Forelimb muscle (tissue), 1 donor: Measurements from ENCODE around the gene FCRL1. TPM values are rescaled to one million over a fixed set of nuclear protein-coding genes. Genes with fewer than 3 reads are reported as not detected.

ENCODE experiments used
- DNase-seq: peaks from one replicate; pipeline ENCODE4 v3.0.0-alpha.2; 2013; ENCODE audit warnings: low read depth
- polyA plus RNA-seq: library from polyadenylated mRNA; unstranded; fragments of 120-200 nt; gene quantifications from one replicate; pipeline ENCODE4 v1.2.1, GENCODE V29; 2013; ENCODE audit not compliant: insufficient read length

The FCRL1 gene
- polyA plus RNA-seq, 1 donor: 0.25 TPM

DNA sequence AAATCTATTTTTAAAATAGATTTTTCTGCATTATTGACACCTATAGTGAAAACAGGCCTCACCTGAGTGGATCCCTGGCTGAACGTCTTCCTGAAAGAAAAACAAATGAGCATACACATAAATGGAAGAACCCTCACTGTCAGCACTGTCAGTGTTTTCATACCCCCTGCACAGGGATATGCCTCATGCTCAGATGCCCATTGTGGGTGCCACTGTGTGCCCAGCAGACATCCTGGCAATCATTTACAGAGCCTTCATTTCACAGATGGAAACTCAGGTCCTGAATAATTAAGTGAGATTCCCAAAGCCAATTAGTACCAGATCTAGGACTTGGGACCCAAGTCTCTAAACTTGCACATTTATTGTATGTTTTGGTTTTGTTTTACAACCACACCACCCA, 19.9 kb downstream of the FCRL1 start:
- no peak for DNase-seq

DNA sequence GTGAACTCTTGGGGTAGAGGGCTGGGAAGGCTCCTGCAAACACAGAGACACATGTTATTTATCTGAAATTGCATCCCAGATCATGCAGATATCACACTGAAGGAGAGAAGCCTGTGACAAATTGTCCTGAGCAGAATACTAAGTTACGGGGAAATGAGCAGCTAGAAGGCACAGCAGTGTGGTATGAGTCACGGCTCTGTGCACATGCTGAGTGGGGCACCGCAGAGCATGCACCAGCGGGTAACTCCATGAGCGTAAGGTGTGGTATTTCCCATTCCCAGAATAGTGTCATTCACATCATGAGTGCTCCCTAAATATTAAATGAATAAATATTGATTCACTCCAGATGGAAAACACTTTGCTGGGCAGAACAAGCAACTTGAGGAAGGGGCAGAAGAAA, 21.7 kb downstream of the FCRL1 start:
- DNase-seq: no peak

DNA sequence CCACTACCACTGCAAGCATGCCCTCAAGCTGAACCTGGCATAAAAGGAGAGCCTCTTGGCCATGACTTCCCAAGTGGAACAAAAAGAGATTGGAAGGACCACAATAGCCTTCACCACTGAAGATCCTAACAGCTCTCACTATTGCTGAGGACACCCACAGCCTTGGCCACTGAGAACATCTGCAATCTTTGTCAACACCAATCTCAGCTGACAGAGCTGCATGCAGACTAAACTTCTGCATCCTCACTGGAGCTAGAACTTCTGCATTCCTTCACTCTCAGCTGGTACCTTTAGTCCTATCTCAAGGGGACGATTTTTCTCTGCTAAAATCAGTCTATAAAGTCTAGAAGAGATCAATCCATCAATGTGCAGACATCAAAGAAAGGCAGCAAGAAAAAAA, 34.7 kb downstream of the FCRL1 start:
- no peak for DNase-seq

DNA sequence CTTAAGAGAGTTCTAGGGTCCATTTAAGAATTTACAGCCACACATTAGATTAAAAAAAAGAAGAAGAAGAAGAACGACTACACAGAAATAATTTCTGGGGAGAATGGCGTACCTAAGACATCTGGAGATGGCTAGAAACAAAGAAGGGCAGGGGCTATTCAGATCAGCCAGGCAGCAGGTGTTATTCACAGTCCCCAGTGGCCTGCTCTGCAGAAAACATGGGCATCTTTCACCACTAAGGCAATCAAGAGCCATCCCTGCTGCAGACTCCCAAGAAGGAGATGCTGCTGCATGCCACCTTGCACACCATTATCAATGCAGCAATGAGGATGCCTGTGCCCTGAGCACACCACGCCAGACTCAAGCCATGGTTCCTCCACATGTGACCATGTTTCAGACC, 35.1 kb downstream of the FCRL1 start:
- DNase-seq: no peak

DNA sequence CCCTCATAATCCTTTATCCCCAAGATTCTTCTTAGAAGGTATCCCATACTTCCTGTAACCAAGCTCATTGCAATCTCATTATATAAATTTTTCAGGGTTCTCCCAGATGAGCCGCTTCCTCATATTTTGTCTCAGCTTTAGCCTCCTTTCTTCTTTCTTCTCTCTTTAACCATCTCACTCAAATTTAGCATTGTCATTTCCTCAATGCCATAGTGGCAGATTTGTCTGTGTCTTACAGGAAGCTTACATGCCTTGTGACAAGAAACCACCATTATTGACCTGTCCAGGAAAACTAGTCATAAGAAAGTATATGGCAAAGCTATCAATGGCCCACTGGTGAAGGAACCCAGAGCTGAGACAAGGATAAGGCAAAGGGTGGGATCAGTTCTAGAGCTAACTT, 37.0 kb downstream of the FCRL1 start:
- no peak for DNase-seq

DNA sequence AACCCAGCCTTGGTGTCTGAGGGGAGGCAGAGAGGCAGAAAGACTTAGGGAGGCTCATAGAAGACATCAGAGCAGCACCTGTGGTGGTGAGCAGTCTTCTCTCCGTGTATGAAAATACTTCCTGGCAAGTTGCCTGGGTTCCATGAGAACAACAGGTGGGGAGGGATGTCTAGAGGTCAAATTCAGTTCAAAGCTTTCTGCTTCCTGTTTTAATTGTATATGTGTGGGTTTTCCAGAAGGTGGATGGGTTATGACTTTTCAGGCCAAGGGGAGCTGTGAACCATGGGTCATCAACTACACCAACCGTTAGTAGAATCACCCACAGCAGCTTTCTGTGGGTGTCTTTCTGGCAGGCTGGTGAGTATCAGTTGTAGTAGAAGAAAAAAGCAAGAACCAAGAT, 38.9 kb downstream of the FCRL1 start:
- no peak for DNase-seq

DNA sequence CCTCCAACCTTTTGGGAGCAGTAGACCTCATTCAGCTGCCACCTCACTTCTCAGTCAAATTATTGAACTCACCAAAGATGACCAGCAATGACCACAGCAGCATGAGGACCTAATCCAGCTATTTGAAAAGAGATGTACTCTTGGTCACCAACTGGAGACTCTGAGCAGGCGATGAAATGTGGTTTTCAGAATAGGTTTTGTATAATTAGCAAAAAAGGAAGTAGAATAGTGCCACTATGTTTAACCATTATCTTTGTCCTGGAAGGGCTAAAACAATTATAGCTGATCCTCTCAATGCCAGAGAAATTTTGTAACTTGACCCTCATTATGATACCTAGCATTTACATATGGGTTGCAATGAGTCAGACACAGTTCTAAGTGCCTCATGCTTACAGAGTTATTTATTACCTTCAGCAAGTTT, 42.9 kb downstream of the FCRL1 start, which contains the start of gene FCRL2:
TSS of gene FCRL2 (minus strand) at position 162 of the 421 bp plus-strand sequence. CDS start at position 103, 59 bp downstream.
- DNase-seq: no peak

DNA sequence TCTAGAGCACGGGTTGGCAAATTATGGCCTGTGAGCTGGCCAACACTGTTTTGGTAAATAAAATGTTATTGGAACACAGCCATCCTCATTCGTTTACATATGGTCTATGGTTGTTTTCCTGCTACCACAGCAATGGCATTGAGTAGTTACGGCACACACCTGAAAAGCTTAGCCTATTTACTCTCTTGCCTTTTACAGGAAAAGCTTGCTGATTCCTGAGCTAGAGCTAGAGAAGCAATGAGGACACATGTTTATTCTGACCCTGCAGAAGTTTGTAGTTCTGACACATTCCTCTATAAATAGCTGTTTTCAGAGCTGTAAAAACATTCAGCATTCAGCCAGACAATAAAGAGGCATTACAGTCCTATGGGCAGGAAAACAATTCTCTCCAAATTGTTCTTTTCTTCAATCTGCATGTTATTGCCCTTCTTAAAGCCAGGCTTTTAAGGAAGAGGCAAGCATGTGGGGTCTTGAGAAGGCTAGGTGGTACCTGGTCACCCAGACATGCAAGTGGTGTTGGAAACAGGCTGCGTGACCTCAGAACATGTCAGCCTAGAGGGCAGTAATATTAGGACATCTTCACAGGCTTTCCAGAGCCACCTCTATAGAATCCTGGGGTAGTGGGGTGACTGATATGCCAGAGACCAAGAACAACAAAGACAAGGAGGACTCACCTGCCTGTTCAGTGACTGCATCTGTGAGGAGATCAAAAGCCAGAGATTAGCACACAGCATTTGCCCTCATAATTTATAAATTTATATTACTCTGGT, 44.6 kb downstream of the FCRL1 start:
- no peak for DNase-seq

DNA sequence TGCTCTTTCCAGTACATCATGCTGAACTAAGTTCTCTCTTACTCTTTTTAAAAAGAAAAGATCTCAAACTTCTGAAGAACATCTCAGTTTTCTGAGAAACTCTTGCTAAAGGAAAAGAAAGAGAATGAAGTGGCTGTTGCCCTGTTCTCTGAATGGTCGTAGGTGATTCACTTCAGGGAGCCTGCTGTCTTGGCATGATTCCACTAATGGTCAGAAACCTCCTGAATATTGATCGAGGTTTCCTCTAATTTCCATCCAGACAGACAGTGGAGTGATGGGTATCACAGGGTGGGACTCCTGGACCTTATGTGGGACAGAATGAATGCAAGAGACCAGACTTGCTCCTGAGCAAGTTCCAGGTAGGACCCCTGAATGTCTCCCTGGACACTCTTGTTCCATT, 45.5 kb downstream of the FCRL1 start:
- no peak for DNase-seq

DNA sequence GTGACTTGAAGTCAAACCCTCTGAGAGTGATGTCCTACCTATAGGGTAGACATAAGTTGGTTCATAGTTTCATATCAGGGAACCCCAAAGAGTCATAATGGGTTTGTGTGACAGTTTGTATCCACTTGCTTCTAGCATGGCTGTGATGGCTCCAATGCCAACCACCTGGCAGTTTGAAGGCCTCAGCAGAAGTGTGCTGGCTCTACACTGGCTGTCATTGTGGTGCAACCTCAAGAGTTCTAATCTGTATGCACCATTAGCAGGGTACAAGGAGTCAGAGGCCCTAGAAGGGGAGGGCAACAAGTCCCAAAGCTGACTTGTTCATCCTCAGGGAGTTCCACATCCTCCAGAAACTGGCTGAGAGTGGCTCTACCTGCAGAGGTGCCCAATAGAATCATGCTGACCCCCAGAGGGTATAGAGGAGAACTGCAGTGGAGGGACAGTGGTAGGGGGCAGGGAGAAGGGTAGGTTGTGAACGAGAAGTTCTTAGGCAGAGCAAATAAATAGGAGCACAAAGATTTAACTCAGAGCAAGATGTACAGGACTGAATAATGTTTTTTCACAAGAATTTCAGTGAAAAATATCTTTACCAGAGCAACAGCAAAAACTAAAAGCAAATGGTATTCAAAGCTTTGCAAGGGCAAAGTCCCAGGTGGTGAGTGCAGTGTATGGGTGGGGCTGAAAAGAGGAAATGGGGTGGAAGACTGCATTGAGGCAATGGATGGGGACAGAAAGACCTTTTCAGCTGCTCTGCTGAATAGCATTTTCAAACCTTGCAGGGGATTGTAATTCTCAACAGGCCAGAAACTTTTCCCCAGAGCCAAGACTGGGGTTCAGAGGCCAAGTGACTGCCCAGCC, 46.2 kb downstream of the FCRL1 start:
- DNase-seq: no peak

DNA sequence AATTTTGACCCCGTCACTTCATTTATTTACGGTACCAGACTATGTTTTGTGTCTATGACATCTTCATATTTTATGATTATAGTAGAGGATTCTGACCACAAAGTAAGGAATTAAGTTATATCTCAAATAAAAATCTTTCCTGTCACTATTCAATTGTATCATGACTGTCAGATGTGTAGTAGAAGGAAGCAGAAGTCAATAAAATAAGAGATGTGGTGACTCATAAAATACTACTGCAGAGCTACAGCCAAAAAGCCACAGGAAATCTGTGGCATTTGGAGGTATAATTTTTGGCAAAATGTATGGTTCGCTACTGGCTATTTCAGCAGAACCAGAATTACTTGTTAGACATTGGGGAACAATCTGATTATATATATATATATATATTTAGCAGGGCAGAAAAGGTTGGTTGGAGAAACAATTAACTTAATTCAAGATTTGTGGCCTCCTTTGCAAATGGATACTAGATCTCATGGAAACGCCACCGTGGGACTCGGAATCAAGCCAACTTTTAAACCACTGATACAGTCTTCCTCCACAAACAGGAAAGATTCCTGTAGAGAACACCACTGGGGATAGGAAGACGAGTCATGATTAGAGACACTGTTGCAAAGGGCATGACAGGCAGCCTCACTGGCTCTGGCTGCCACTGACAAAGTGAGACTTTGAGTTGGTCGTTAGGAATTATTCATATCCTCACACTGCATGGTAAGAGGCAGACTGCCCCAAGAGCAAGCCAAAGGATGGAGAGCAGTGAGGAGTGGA, 48.1 kb downstream of the FCRL1 start:
- DNase-seq: no peak

DNA sequence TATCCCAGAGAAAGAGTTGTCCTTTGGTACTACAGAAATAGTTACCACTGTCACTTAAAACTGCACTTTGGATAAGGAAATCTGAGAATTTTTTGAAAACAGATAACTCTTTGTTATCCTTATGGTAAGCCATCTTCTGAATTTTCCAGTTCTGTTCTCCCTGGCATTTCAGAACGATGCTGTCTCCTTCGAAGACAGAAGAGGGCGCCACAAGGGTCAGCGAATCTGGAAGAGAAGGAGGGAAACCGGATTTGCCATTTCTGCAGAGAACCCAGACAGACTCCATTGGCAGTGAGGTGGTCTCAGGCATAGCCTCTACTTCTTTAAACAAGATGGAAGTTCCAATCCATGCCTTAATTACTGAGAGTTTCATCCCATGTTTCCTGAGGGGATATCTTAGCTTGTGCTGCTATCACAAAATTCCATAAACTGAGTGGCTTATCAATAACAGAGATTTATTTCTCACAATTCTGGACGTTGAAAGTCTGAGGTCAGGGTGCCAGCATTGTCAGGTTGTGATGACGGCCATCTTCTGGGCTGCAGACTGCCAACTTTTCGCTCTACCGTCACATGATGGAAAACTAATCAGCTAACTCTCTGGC, 49.4 kb downstream of the FCRL1 start:
- no peak for DNase-seq

DNA sequence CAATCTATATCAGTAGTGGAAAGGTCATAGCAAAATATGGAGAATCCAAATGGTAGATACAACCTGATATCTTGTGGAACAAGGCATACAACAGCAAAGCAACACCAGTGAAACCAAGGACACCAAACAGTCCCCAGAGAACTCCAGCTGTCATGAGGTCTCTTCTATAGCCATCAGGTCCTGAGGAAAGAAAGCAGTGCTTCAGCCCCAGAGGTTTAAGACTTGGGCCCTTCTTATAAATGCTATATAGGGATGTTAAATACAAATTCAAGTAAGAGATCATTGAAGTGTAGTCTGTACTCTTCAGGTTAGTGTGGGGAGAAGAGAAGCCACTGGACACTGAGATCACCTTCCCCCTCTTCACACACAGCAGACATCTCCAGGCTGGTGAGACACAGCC, 53.1 kb downstream of the FCRL1 start:
- DNase-seq: no peak

DNA sequence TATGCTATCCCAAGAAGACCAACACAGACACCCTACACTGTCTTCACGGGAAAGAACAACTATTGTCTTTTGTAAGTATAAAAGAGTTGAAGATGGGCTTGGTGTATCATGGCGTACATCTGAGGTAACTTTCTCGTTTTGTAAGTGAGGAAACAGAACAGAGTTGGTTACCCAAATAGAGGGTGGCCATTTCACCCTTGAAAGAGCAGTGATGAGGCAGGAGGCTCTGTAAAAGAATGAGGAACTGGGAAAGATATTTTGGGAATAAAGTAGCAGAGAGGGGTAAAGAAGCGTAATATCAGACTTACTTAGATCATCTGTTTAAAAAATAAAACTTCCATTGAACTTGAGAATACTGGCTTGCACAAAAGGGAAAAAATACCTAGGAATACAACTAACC, 61.9 kb downstream of the FCRL1 start:
- DNase-seq: no peak

DNA sequence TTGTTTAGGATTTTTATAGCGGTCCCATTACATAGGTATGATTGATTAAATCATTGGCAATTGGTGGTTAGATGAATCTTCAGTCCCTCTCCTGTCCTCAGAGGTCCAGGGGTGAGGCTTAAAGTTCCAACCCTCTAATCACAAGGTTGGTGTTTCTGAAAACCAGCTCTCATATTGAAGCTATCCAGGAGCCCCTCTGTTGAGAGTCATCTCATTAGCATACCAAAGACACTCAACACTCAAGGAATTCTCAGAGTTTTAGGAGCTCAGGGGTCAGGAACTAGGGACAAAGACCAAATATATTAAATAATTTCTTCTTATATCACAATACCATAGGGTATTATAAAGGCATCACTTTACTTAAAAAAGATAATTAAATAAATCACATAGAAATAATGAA, 66.3 kb downstream of the FCRL1 start:
- DNase-seq: no peak

DNA sequence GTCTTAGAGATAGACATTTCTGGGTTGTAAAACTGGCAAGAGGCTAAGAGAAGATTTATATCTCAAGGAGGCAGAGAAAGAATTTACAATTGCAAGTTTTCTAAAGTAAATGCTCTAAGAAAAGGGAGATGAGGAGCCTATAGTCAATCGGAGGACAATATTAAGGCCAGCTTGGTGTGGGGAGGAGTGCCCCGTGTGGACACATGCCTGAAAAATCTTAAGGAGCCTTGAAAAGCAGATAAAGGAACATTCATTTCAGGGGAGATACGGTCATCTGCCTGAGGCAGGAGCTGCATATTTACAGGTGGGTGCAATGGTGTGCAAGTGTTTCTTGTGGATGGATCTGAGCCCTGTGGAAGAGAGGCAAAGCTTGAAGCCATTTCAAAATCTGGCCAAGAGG, 68.6 kb downstream of the FCRL1 start:
- DNase-seq: no peak

DNA sequence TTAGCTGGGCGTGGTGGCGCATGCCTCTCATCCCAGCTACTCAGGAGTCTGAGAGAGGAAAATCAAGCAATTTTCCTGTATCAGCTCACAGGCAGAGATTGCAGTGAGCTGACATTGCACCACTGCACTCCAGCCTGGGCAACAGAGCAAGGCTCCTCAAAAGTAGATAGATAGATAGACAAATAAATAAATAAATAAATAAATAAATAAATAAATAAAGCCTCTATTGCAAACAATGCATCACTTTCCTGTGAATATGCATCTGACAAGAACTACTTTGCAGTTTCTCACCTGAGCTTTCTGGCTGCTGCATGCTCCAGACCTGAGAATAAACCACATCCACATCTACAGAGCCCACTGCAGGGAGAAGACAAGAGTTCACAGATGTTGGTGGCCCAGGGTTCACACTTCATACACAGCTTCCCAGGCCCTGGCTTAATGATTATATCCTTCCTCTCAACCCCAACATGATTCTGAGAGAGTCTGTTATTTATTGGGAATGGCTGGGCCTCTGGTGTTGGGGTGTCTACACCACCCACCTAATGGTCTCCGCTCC, 71.6 kb downstream of the FCRL1 start:
- no peak for DNase-seq
